HG03060 (cell line): ENCODE measurements around the gene NTMT2.
"Not testable (repeated sequence)": the region's sequence is repeated elsewhere in the genome, so short reads cannot be mapped to it uniquely, and the experiment has no call there.

Experiments used
- ATAC-seq: cut with Tn5 transposase; IDR thresholded peaks from one replicate; pipeline ENCODE4 v1.9.1; 2021; ENCODE audit warnings: low read depth, moderate number of reproducible peaks; ENCODE audit not compliant: unreplicated experiment

Gene NTMT2

GRCh38 chr1:170145770-170146676 is at the start of gene NTMT2:
TSS of gene NTMT2 (plus strand) at chr1:170145959. CDS start at chr1:170146108, 149 bp downstream.
- no peak for ATAC-seq

GRCh38 chr1:170095976-170096748 is 49.6 kb upstream of the NTMT2 start:
- no peak for ATAC-seq

DNA sequence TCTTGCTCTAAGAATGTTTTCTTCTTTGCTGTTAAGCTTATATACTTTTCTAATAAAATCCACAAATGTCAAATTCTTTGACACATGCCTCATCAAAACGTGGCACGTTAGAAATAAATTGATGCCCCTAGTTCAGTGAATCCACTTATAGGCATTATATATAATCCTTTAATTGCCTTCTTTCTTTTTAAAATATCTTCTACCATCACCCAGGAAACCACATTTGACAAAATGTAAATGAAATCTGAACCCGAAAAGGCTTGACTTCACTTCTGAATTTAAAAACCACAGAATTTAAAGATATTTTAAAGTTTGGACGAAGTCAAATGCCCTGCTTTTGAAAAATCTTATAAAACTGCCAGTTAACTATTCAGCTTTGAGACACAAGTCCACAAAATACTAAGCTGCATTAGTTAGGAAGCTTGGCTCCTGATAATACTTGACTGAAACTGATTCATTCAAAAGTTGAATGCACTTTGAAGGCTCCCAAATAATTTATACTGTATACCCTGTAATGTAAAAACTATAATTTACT is 48.9 kb upstream of the NTMT2 start:
- no peak for ATAC-seq

- no peak for ATAC-seq
Measured at GRCh38 chr1:170097449-170097948, 48.3 kb upstream of the NTMT2 start.

- not testable (repeated sequence) for ATAC-seq
Measured at GRCh38 chr1:170113140-170113539, 32.6 kb upstream of the NTMT2 start.

DNA sequence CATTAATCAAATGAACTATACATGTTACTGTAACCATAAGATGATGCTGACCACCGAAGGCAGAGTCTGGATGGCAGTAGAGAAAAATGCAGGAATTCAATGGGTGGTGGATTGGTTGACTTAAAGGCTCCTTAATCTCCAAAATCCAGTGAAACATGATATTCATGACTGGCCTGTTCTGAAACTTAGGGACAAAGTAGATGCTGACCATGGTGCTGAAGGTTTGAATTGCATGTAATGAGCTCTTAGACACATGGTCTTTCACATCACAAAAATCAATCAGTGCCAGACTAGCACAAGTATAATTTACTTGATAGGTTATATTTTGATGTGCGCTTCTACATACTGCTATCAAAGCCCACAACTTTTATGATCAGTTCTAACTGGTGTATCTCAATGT is 30.9 kb upstream of the NTMT2 start:
- no peak for ATAC-seq

- no peak for ATAC-seq
Measured at GRCh38 chr1:170122366-170122765, 23.4 kb upstream of the NTMT2 start.

- ATAC-seq, result no peak
Measured at GRCh38 chr1:170125269-170125668, 20.5 kb upstream of the NTMT2 start.

DNA sequence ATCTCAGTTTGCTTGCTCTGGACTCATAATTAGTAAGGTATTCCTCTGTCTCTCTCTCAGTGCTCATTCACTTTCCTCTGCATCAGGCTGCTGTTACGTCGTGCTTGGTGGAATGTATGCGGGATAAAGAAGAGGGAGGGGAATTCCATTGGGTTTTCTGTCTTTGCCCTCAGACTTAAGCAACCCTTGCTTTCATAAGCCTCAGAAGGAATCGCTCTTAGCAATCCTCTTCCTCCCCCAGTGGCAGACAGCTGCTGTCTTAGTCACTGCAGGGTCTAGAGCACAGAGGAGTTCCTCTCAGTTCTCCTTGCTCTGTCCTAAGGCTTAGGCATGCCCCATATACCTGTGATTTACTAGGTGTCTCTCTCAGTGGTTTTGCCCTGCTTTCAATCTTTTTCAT is 19.1 kb upstream of the NTMT2 start:
- peak; percentile 93 for ATAC-seq

DNA sequence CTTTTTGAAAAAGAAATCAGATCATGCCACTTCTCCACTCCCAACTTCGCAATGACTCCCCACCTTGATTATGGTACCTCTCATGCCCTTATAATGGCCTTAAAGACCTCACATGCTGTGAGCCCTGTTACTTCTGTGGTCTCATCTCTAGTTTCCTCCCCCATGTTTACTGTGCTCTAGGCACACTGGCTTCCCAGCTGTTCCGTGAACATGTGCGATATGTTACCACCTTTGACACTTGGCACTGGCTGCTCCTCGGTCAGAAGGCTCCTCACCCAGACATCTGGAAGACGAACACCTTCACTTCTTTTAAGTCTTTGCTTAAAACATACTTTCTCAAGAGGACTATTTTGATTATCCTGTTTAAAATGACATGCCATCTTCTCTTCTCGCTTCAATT is 14.3 kb upstream of the NTMT2 start:
- ATAC-seq, result no peak

GRCh38 chr1:170131984-170132383 is 13.8 kb upstream of the NTMT2 start:
- no peak for ATAC-seq

- no peak for ATAC-seq
Measured at GRCh38 chr1:170133766-170134495, 11.8 kb upstream of the NTMT2 start.

GRCh38 chr1:170134521-170134920 is 11.2 kb upstream of the NTMT2 start:
- ATAC-seq, result no peak

DNA sequence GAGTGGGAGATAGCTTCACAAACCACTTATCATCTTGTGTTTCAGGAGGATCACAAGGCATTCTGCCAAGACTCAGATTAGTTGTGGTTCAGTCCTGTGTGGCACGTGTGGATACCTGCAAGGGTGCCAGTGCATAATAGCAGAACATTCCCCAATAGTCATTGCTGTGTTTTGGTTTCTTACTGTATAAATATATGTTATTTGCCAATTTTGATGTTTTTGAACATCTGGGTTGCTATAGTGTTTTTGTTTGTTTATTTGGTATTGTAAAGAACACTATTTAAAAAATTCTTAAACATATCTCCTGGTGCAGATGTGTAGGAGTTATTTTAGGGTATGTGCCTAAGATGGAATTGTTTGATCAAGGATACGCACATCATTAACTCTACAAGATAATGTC is 5.4 kb upstream of the NTMT2 start:
- ATAC-seq, result no peak

- ATAC-seq, result no peak
Measured at GRCh38 chr1:170145061-170145460, 698 bp upstream of the NTMT2 start.

- no peak for ATAC-seq
Measured at GRCh38 chr1:170146720-170147263, 1.0 kb downstream of the NTMT2 start.

DNA sequence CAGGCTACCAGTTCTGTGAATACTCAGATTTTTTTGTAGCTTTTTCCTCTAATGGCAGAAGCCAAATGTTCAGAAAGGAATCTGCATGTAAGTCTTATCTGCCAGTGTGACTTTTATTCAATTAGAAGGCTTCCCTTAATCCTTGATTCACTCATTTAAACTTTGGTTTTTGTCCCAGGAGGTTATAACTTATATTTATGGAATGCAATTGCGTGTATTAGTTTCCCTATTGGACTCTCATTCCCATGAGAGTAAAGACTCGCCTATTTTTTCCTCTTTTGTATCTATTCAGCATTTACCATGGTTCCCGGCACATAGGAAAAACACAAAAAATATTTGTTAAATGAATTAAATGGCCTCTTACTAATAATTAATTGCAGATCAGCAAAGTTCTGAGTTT is 3.5 kb downstream of the NTMT2 start:
- ATAC-seq, result no peak

DNA sequence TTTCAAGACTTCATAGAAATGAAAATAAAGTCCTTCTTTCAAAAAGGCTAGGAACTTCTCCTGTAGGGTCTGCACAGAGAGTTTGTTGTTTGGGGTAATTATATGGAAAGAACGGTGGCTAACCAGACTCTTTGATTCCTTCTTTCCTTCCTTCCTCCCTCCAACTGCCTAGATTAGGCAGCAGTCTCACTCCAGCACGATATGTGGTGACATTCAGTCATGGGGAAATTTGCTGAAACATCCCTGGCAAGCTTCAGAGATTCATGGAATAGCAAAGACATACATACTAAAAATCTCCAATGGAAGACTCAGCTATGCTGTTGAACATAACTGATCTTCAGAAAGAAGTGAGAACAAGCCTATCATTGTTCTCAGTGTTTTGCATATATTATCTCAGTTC is 4.3 kb downstream of the NTMT2 start:
- ATAC-seq, result no peak

DNA sequence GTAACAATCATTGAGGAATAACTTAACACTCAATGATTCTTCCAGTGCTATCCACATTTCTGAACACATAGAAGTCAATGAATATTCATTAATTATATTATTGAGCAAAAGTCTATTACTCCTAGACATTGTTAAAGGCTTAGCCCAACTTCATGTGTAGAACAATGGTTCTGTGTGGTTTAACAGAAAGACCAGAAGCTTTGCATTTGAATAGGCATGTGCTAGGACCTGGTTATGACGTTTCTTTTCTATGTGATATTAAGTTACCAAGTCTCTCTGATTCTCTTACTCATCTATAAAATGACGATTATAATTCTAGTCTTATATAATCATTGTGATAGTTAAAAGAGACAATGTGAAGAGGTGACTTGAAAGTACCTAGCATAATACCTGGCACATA is 5.2 kb downstream of the NTMT2 start:
- no peak for ATAC-seq

DNA sequence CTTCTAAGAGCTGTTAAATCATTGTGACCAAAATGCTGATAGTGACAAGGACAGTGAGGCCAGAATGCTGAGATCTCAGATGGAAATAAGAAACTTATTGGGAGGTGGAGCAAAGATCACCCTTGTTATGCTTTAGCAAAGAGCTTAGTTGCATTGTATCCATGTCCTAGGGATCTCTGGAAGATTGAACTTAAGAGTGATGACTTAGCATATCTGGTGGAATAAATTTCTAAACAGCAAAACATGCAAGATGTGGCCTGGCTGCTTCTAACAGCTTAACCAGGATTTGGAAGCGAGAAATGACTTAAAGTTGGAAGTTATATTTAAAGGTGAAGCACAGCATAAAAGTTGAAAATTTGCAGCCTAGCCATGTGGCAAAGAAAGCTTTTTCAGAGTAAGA is 7.7 kb downstream of the NTMT2 start:
- no peak for ATAC-seq
